IPS-18c (cell line): ENCODE results near the gene ADA.

ENCODE experiments used
- H3K4me3 ChIP-seq: 2 replicates; pipeline ENCODE4 v1.7.0; 2013; ENCODE audit warnings: low read depth, mild to moderate bottlenecking, low read length, moderate library complexity; ENCODE audit not compliant: insufficient read depth
- H3K9me3 ChIP-seq: one replicate; pipeline ENCODE4 v1.6.1; 2013; ENCODE audit warnings: mild to moderate bottlenecking, low read length, moderate library complexity; ENCODE audit not compliant: control insufficient read depth, insufficient read depth

Gene ADA

GRCh38 chr20:44582311-44583025, 69.0 kb downstream of the ADA start, which contains the start of gene PKIG:
TSS of gene PKIG (plus strand) at chr20:44582579. CDS start at chr20:44614557, 31,978 bp downstream.
- Histone ChIP-seq H3K9me3 (no peaks in the 10 kb centered on the region), H3K4me3 (no peak within 1 kb of the TSS)

- Histone ChIP-seq H3K4me3 (no peak overlapping the region), H3K9me3 (no peaks in the 10 kb centered on the region)
Observed at GRCh38 chr20:44581515-44581914, 70.0 kb downstream of the ADA start.

GRCh38 chr20:44580581-44581268, 70.8 kb downstream of the ADA start:
- H3K4me3 ChIP-seq: no peak overlapping the region
- no peaks in the 10 kb centered on the region for H3K9me3 ChIP-seq

GRCh38 chr20:44579313-44580081, 72.0 kb downstream of the ADA start:
- H3K4me3 ChIP-seq: no peak overlapping the region

GRCh38 chr20:44576297-44576696, 75.2 kb downstream of the ADA start:
- Histone ChIP-seq H3K4me3 (no peak overlapping the region), H3K9me3 (no peaks in the 10 kb centered on the region)

More at GRCh38 chr20:44579313-44580081, 72.0 kb downstream of the ADA start:
- H3K9me3 ChIP-seq: no peaks in the 10 kb centered on the region

- no peak overlapping the region for H3K4me3 ChIP-seq
- no peaks in the 10 kb centered on the region for H3K9me3 ChIP-seq
Observed at GRCh38 chr20:44574372-44574771, 77.1 kb downstream of the ADA start.

- Histone ChIP-seq H3K9me3 (no peaks in the 10 kb centered on the region), H3K4me3 (no peak overlapping the region)
Observed at GRCh38 chr20:44573501-44573869, 78.0 kb downstream of the ADA start.

- Histone ChIP-seq H3K9me3 (no peaks in the 10 kb centered on the region), H3K4me3 (no peak overlapping the region)
Observed at GRCh38 chr20:44572551-44573500, 78.7 kb downstream of the ADA start.

GRCh38 chr20:44571362-44571988, 80.0 kb downstream of the ADA start:
- no peak overlapping the region for H3K4me3 ChIP-seq
- H3K9me3 ChIP-seq: no peaks in the 10 kb centered on the region

GRCh38 chr20:44570367-44570766, 81.1 kb downstream of the ADA start:
- Histone ChIP-seq H3K4me3 (no peak overlapping the region), H3K9me3 (no peaks in the 10 kb centered on the region)
